Activated CD4-positive, CD25-positive, alpha-beta regulatory T cell treated with anti-CD3 and anti-CD28 coated beads, Interleukin-2, amount 50 U/mL, for 24 hours (primary cell): Measurements from ENCODE around the gene DPYD.

Experiments
- ATAC-seq, 2 donors: fragments of 150-1000 bp; cut with Tn5 transposase; one replicate each; pipeline ENCODE4 v1.10.0; 2021; ENCODE audit warnings: mild to moderate bottlenecking in 1 of 2, moderate library complexity in 1 of 2

Gene DPYD

DNA sequence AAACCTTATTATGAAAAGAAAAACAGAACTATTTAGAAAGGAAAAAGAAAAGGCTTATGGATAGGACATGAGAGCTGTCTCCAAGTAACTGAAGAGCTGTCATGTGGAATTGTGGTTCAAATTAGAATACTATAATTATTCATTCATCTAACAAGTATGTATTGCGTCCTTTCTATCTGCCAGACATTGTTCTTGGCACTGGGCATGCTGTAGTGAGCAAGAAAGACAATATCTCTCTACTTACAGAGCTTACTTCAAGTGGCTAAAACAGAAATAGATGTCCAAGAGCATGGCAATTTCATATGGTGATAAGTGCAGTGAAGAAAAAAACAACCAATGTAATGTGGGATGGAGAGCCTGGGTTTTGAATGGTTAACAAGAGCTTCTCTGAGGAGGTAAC, 413.0 kb downstream of the DPYD start:
- ATAC-seq: no peak

- peak; percentile 27 to 32 for ATAC-seq
These were observed 414.5 kb downstream of the DPYD start for GRCh38 chr1:97506368-97506767.

GRCh38 chr1:97505816-97506215, 415.0 kb downstream of the DPYD start:
- ATAC-seq: no peak

GRCh38 chr1:97505289-97505688, 415.5 kb downstream of the DPYD start:
- ATAC-seq: no peak

DNA sequence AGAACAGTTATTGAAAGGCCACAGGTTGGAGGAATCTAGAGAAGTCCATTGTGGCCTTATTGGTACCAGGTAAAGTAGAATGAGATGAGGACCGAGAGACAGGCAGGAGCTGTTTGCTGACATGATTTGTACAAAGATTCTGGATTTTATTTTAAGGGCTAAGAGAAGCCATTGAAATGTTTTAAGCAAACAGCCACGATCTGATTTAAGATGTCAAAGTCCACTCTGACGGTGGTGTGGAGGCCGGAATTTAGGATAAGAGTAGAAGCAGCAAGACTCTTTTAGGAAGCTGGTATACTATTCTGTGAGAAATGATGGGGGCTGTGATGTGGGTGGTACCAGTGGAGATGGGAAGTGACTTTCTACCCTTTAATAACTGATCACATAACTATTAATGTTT, 418.5 kb downstream of the DPYD start:
- no peak for ATAC-seq

DNA sequence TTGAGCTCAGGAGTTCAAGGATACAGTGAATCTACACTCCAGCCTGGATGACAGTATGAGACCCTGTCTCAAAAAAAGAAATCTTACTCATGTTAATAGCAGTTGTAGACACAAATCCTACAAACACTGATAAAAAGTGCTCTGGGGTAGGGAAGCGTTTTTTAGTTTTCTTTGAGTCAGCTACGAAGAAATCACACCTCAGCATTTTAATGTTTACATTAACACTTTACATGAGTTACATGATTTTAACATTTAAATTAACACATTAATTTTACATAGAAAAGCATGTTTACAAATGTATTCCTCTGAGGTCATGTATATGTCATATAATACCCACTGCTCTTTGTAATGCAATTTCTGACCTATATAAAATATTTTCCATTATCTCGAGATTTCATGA, 419.2 kb downstream of the DPYD start:
- ATAC-seq: no peak

GRCh38 chr1:97500760-97501159, 420.1 kb downstream of the DPYD start:
- ATAC-seq: no peak

DNA sequence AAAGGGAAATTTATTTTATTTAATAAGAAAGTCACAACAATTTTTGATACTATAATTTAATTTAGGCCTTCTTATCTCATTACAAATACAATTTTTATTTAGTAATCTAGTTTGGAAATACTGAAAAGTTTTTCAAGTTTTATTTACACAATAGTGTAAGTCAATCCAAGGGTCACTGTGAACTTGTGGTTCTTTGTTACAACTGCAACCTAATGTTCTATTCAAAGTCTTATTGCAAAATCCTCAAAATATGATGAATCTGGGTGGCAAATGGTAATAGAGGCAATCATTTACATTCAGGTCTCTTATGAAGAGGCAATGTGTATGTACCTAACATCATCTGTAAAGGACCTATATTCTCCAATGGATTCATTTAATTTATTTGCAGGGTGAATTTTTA, 421.2 kb downstream of the DPYD start:
- no peak for ATAC-seq

- ATAC-seq: no peak
These were observed 431.0 kb downstream of the DPYD start for GRCh38 chr1:97489834-97490233.

GRCh38 chr1:97488530-97488929, 432.3 kb downstream of the DPYD start:
- no peak for ATAC-seq

DNA sequence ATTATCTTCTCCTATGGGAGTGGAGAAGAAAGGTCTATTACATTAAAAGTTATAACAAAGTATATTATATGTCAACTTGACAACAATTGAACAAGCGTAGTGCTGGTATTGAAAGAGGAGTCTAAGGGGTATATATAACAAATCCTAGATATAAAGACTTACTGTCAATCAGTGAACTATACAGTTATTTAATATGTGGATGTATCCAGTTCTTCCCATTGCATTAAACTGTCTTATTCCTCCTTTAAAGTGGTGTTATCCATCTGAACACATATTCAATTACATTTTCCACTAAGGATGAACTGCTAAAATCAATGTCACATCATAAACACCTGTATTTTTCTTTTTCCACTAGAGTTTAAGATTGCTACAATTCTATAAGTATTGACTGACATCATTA, 438.8 kb downstream of the DPYD start:
- ATAC-seq: no peak

DNA sequence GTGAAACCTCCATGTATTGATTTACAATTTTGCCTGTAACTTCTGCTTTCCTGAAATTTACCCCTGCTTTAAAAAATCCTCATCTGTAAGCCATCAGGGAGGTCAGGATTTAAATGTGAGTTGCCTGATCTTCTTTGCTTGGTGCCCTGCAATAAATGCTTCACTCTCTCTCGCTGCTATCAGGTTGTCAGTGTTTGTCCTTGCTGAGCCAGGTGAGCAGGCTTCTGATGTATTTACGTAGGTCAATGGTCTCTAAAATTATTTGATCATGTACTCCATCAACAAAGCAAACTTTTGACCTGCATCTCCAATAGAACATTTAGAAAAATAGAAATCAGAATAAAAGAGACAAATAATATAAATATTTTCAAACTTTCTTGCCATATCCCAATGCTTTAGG, 453.4 kb downstream of the DPYD start:
- no peak for ATAC-seq

GRCh38 chr1:97464305-97464704, 456.5 kb downstream of the DPYD start:
- ATAC-seq: no peak

GRCh38 chr1:97461782-97462181, 459.1 kb downstream of the DPYD start:
- no peak for ATAC-seq

GRCh38 chr1:97457446-97458089, 463.3 kb downstream of the DPYD start:
- ATAC-seq: no peak

GRCh38 chr1:97451944-97452343, 468.9 kb downstream of the DPYD start:
- no peak for ATAC-seq

DNA sequence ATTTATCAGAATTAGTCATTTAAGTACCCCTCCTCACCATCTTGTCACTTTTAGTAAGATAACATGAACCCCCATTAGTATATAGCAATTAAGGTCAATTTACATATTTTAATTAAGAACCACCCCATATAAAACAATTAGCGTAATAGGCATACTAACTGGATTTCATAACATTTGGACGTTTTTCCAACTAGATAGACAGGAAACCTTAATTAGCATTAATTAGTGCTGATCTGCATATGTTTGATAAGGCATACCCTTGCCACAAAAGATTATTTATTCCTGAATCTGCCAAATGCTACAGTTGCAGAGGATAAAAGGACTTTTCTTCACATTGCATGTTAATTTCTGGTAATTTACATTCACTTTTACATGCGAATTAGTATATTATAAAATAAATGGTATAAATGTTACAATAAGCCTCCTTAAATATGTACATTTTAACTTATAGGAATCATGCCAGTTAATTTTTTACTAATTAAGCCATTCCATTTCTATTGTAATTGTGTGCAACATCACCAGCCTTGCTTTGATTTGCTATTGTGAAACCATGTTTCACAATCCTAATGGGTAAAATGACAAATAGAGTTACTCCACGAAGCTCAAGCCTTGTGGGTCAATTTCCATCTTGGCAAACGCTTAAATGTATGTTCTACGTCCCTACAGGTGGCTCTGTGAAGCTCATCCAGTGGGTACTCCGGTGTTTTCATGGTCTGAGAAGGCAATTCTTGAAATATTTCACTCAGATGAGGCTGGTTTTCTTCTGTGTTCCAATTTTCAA, 469.6 kb downstream of the DPYD start:
- no peak for ATAC-seq

- ATAC-seq: no peak
These were observed 478.9 kb downstream of the DPYD start for GRCh38 chr1:97441966-97442365.

DNA sequence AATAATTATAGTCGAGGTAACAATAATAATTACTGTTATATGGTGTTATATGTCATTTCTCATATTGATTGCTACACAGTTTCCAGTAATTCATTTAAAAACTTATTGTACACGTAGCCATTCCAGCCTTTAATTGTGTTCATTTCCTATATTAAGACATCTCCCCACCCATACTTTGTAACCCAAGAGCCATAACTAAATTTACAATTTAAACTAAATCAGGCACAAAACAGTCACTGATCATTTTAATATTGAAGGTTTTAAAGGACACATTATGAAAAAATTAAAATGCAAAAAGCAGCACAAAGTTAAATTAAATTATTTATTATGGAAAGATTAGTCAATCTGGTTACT, 487.0 kb downstream of the DPYD start:
- no peak for ATAC-seq

- no peak for ATAC-seq
These were observed 487.6 kb downstream of the DPYD start for GRCh38 chr1:97433094-97433823.

- no peak for ATAC-seq
These were observed 493.5 kb downstream of the DPYD start for GRCh38 chr1:97427371-97427770.

- no peak for ATAC-seq
These were observed 496.6 kb downstream of the DPYD start for GRCh38 chr1:97424209-97424608.

DNA sequence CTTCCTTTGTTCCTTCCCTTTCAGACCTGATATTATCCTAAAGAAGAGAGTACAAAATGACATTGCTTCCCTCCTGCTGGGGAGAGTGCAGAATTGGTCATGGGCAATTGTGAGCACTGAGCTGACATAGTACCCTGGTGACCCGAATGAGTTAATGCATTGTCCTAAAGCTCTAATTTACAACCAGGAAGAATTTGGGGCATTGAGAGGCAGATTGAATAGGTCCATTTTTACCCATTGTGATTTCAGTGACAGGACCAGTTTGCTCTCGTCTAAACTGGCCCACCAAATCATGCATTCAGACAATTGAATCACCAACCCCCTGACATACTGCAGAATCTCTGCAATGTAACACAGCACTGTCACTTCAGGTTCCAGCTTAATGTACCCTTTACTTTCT, 497.4 kb downstream of the DPYD start:
- no peak for ATAC-seq

DNA sequence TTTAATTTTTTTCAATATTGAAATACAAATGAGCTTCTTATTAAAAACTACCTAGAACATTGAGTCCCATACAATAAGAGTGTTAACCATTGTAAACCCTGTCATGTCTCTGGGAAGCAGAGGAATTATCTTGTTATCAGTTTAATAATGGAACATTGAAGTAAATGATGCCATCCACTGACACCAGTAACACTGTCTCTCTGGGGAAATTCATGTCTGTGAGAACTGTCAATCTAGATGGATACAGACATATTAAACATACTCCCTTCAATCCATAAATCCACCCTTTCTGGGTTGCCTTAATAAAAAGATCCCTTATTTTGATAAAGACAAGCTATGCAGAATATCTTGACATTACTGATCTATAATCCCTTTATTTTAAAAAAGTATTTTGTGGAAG, 503.2 kb downstream of the DPYD start:
- no peak for ATAC-seq
